SKM-1 treated with dmso at 0.1 percent for 144 hours (cell line): Measurements from ENCODE around the gene SETSIP.
"Not testable (repeated sequence)": the region's sequence is repeated elsewhere in the genome, so short reads cannot be mapped to it uniquely, and the experiment has no call there.

Experiments
- DNase-seq: peaks from one replicate; lab custom pipeline; 2025; ENCODE audit not compliant: unreplicated experiment; lab: John Stamatoyannopoulos, UW

The SETSIP gene

DNA sequence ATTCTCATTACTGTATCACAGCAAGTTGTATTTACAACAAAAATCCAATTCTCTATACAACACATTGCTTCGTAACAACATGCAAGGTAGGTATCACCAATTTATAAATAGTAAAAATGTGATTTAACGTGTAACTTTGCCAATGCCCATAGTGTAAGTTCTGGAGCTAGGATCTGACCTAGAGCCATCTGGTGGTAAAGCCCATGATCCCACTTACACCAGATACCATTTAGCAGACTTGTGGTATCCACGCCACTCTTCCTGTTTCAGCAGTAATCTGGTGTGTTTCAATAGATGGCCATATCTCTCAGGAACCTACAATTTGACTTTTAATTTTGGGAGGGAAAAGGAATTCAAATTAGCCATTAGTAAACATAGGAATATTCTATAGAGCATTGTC lies 10.2 kb downstream of the SETSIP start:
- peak; percentile 2 for DNase-seq

DNA sequence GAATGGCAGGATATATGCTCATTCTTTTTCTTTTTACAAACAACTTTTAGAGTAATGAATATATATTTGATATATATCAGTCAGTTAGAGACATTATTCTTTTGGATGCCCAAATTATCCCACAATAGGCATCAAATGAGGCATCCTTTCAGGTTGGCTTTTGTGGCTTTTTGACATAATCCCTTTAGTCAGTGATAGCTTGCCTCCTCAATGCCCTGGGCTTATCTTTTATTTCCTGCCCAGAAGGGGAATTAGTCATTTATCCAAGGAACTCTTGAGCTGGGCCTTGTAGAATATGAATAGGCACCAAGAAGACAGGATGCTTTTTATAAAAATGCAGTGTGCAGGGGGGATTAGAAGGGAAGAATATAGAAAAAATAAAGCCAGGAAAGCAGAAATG lies 23.3 kb downstream of the SETSIP start:
- no peak for DNase-seq

DNA sequence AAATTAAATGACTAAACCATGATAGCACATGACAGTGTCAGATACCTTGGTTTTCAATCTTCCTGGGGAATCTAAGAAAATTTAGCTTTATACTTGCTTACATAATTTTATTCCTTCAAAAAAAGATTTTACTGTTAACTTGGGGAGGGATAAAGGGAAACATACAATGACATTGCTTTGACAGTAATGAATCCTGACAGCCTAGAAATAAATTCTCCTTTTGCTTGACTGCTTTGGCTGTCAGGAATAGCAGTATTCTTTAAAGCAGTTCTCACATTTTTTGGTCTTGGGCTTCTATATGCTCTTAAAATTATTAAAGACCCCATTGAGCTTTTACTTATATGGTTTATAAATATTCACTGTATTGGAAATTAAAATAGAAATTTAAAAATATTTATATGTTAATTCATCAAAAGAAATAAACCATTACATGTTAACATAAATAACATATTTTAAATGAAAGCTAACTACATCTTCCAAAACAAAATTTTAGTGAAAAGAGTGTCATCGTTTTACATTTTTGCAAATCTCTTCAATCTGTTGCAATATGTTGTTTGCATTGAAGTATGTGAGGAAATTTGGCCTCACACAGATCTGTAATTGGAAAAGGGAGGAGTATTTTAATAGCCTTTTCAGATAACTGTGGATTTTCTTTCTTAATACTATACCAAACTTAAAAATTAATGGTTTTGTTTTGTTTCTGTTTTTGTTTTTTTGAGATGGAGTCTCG lies 29.3 kb downstream of the SETSIP start:
- no peak for DNase-seq

DNA sequence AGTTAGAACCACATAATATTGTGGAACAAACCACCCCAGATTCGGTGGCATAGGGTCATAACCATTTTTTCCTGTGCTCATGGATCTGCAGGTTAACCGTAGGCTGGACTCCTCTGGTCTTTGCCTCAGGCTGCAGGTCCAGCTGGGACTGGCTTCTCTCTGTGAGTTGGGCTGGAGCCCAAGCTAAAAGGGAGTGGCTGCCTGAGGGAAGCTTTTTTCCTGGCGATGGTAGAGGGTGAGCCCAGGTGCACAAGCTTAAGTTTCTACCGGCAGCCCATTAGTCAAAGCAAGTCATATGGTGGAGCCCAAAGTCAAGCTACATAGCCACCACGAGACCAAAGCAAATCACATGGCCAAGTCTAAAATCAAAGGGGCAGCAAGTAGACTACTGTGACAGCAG lies 31.6 kb downstream of the SETSIP start:
- DNase-seq, result no peak

DNA sequence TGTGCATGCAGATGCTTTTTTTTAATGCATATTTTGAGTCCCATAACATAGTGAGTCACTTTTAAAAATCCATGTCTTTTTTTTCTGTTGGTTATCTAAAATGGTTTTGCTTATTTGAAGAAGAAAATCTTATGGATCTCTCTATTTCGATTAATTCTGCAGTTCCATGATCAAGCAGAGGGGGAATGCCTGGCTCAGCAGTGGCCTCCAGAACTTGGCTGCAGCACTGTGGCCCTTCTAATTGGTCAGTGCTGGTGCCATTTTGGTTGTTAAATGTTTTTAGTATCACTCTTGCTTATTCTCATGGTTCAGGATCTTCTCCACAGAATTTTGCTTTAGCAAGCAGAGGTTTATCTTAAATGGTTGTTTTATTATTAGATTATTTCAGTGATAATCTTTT lies 34.2 kb downstream of the SETSIP start:
- DNase-seq, result no peak

DNA sequence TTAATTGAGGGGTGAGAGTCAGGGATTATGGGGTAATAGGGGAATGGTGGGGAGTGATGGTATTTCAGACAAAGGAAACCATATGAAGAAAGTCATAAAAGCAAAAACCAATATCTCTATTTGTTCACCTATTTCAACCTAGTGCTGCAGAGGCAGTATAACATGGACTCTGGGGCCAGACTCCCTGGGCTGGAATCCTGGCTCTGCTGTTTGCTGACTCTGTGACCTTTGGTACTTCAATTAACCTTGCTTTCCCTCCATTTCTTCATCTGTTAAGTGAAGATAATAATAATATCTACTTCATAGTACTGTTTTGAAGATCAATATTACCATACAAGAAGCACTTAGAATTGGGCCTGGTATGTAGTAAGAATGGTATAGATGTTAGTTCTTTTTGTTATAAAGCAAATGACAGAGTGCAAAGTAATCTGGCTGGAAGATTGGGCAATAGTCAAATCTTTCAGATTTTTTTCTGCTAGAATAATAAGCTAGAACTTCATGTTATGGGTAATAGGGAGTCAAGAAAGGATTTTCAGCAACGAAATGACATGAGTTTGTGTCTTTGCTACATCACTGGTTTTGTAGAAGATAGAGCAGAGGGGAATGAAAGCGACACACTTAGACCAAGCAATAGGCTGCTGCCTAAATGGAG lies 36.4 kb downstream of the SETSIP start:
- DNase-seq, result no peak

DNA sequence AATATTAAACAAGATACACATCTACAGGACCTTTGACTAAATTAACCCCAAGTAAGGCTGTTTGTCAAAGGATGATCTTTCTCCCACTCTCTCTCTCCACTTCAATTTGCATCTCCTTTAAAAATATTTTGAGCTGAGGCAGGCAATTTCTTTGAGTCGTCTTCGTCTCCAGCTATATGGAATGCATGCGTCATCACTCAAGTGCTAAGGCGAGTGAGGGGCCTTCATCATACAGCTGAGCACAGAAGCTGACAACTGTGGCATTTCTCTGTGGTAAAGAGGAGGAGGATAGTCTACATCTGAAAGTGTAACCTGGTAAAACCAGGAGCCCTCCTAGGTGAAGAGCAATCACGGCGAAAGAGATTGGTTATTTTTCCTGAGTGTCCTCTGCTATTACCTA lies 37.8 kb downstream of the SETSIP start:
- no peak for DNase-seq

DNA sequence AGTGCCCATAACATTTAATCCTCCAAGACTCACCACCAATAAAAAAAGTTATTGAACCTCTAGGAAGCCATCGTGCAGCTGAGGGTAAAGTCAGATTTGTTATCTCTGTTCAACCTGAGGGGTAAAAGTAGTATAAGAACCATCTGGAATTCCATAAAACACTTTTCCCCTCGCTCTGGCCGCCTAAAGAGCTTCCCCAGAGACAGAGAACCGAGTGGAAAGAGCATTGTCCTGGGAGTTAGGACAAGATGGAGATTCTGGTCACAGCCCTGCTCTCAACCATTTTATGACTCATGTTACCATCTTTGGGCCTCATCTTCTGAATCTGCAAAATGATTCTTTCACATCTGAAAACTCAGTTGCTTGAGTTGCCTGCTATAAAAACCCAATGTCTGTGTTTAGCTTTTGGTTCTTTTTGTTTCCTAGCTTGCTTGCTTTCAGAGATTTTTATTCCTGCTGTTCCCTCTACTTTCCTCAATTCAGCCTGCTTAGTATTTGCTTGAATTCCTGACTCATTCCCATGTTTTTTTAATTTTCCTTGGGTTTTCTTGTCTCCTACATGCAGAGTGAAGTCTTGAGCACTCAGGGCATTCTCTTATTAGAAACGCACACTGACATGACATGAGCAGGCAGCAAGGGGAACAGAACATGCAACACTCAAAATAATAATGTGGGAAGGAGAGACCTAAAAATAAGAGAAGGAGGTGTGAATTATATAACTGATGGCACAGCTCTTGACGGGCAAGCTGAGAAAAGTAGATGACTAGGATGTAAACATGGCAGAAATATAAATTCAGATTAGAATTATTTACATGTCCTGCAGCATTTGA lies 43.7 kb downstream of the SETSIP start:
- no peak for DNase-seq

DNA sequence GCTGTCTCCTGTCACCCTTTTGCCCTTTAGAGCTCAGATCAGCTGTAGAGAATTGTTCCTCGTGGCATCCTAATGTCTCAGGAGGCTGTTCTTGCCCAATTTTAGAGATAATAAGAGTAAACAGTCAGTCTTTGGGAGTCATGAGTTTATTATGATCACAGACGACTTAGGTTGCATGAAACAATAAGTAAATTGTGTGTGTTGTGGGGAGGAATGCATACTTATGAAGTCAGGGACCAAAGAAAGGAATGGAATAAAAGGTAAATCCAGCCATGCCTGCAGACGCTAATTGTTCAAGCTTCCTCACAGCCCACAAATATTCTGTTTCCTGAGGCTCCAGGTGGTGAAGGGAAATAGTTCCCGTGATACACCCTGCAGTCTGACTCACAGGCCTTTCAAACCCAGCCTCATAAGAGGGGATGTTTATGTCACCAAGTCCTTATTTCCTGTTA lies 44.5 kb downstream of the SETSIP start:
- DNase-seq, result peak; percentile 2

DNA sequence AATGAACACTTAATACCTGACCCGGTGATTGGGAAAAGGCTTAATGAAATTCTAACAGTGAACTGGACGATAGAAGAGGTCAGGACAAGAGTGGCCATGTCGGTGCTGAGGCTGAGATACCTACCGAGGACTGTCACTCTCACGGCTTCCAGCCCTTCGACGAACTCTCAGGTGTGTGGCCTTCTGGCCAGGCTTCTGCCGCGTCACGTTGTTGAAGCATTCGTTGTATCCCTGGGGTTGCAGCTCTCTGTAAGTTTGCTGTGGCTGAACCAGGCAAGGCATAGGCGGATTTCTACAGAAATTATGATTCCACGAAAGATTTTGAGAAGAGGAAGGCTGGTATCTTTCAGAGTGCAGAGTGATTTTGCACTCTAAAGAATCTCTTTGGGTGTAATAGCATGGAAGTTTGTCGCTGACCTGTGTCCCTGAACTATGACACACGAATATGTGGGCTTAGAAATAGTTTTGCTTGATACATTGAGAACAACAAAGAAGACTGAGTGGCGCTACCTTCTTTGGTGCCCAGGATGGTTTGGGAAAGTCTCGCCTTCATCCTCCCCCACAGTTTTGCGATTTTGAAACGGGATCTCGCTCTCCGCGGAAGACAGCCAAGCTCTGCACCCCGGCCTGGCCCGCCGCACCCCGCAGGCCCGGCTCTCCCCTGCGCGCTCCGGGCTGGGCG lies 45.8 kb downstream of the SETSIP start:
- no peak for DNase-seq

DNA sequence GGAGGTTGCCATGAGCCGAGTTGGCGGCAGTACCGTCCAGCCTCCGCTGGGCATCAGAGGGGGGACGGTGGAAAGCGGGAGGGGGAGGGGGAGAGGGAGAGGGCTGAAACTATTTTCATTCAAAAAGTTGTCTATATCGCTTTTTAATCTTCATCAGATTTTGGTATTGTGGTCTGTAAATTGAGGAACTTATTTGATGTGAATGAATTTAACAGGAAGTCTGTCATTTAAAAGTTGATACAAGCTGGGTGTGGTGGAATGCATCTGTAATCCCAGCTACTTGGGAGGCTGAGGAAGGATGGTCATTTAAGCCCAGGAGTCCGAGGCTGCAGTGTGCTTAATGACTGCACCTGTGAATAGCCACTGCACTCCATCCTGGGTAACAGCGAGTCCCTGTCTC lies 48.4 kb downstream of the SETSIP start:
- DNase-seq, result no peak

DNA sequence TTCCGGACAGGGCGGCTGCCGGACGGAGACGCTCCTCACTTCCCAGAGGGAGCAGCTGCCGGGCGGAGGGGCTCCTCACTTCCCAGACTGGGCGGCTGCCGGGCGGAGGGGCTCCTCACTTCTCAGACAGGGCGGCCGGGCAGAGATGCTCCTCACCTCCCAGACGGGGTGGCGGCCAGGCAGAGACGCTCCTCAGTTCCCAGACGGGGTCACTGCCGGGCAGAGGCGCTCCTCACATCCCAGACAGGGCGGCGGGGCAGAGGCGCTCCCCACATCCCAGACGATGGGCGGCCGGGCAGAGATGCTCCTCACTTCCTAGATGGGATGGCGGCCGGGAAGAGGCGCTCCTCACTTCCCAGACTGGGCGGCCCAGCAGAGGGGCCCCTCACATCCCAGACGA lies 49.2 kb downstream of the SETSIP start:
- DNase-seq, result not testable (repeated sequence)
